Measurements from ENCODE around the gene ABCG8.

Gene ABCG8

GRCh38 chr2:43824512-43824911 lies 14.3 kb upstream of the ABCG8 start:
- no peak overlapping the region for H3K4me3 ChIP-seq (ENCODE audit: low read depth, low read length)
- no peak for DNase-seq (ENCODE audit: low read depth)
- TF ChIP-seq CTCF (IDR thresholded peaks at IDR 0.05; ENCODE audit: low read depth, low read length, missing control alignments): no peak

GRCh38 chr2:43824951-43825493 lies 13.7 kb upstream of the ABCG8 start:
- H3K4me3 ChIP-seq (ENCODE audit: low read depth, low read length): no peak overlapping the region
- DNase-seq (ENCODE audit: low read depth): no peak
- no peak for TF ChIP-seq CTCF (IDR thresholded peaks at IDR 0.05; ENCODE audit: low read depth, low read length, missing control alignments)

- no peak for DNase-seq (ENCODE audit: low read depth)
- TF ChIP-seq CTCF (IDR thresholded peaks at IDR 0.05; ENCODE audit: low read depth, low read length, missing control alignments): no peak
- H3K4me3 ChIP-seq (ENCODE audit: low read depth, low read length): no peak overlapping the region
These were observed 12.9 kb upstream of the ABCG8 start for GRCh38 chr2:43825841-43826240.

- TF ChIP-seq CTCF (IDR thresholded peaks at IDR 0.05; ENCODE audit: low read depth, low read length, missing control alignments): no peak
- DNase-seq (ENCODE audit: low read depth): no peak
- H3K4me3 ChIP-seq (ENCODE audit: low read depth, low read length): no peak overlapping the region
These were observed 12.2 kb upstream of the ABCG8 start for GRCh38 chr2:43826305-43827250.

GRCh38 chr2:43831543-43832294 lies 7.1 kb upstream of the ABCG8 start:
- H3K4me3 ChIP-seq (ENCODE audit: low read depth, low read length): no peak overlapping the region
- DNase-seq (ENCODE audit: low read depth): no peak
- no peak for TF ChIP-seq CTCF (IDR thresholded peaks at IDR 0.05; ENCODE audit: low read depth, low read length, missing control alignments)

- no peak overlapping the region for H3K4me3 ChIP-seq (ENCODE audit: low read depth, low read length)
- TF ChIP-seq CTCF (IDR thresholded peaks at IDR 0.05; ENCODE audit: low read depth, low read length, missing control alignments): no peak
- DNase-seq (ENCODE audit: low read depth): no peak
These were observed 6.3 kb upstream of the ABCG8 start for GRCh38 chr2:43832457-43832856.

Data from GM12864 (cell line).